ENCODE measurements around the gene MYO19.

MYO19 gene

GRCh38 chr17:36496018-36496789 lies 38.5 kb downstream of the MYO19 start:
- Histone ChIP-seq H3K79me2 (ENCODE audit: control insufficient read depth, insufficient read depth, low read length) (no peaks in the 10 kb centered on the region), H3K56ac (ENCODE audit: low read length) (no peak overlapping the region), H3K9ac (ENCODE audit: low read length) (no peak overlapping the region), H3K23ac (ENCODE audit: low read length) (no peak overlapping the region), H3K4ac (ENCODE audit: low read depth, low read length) (no peak overlapping the region), H3K4me1 (ENCODE audit: control insufficient read depth, low read depth, low read length) (no peaks in the 10 kb centered on the region), H3K4me2 (ENCODE audit: low read length) (no peak overlapping the region), H3K79me1 (ENCODE audit: low read length) (peaks cover 6% of the 10 kb centered on the region), H3K18ac (ENCODE audit: low read length) (no peak overlapping the region), H3K27ac (ENCODE audit: low read depth, low read length) (peak overlapping the region; percentile 7), H4K5ac (ENCODE audit: low read length) (no peak overlapping the region), H3K36me3 (ENCODE audit: control insufficient read depth, insufficient read depth, low read length) (peaks cover 14% of the 10 kb centered on the region), H3K27me3 (ENCODE audit: insufficient read depth, low read length, poor library complexity) (no peaks in the 10 kb centered on the region), H3K4me3 (ENCODE audit: low read length) (no peak overlapping the region), H4K8ac (ENCODE audit: low read depth, low read length) (no peak overlapping the region), H2BK15ac (replicated peaks; ENCODE audit: low read depth) (no peak overlapping the region), H2AK5ac (ENCODE audit: low read length) (no peak overlapping the region), H2BK120ac (ENCODE audit: low read depth, low read length) (no peak overlapping the region), H2BK5ac (ENCODE audit: low read length) (no peak overlapping the region)
- DNase-seq: peak; percentile 73
- no CpG with 5 or more reads among the region's 9 CpGs for WGBS (ENCODE audit: extremely low coverage, insufficient coverage, low lambda C conversion rate)

GRCh38 chr17:36495076-36495578 lies 39.5 kb downstream of the MYO19 start:
- no peak overlapping the region for H2BK120ac ChIP-seq (ENCODE audit: low read depth, low read length)

GRCh38 chr17:36494674-36495073 lies 40.0 kb downstream of the MYO19 start:
- Histone ChIP-seq H3K36me3 (ENCODE audit: control insufficient read depth, insufficient read depth, low read length) (peaks cover 14% of the 10 kb centered on the region), H3K56ac (ENCODE audit: low read length) (no peak overlapping the region), H2BK5ac (ENCODE audit: low read length) (no peak overlapping the region), H3K23ac (ENCODE audit: low read length) (no peak overlapping the region), H3K79me1 (ENCODE audit: low read length) (peaks cover 7% of the 10 kb centered on the region), H3K18ac (ENCODE audit: low read length) (no peak overlapping the region), H3K27me3 (ENCODE audit: insufficient read depth, low read length, poor library complexity) (no peaks in the 10 kb centered on the region), H3K79me2 (ENCODE audit: control insufficient read depth, insufficient read depth, low read length) (peaks cover 3% of the 10 kb centered on the region), H3K27ac (ENCODE audit: low read depth, low read length) (no peak overlapping the region), H2BK120ac (ENCODE audit: low read depth, low read length) (no peak overlapping the region), H2BK15ac (replicated peaks; ENCODE audit: low read depth) (no peak overlapping the region), H4K8ac (ENCODE audit: low read depth, low read length) (no peak overlapping the region), H3K9ac (ENCODE audit: low read length) (no peak overlapping the region), H3K4me1 (ENCODE audit: control insufficient read depth, low read depth, low read length) (no peaks in the 10 kb centered on the region), H3K4me2 (ENCODE audit: low read length) (no peak overlapping the region), H3K4me3 (ENCODE audit: low read length) (no peak overlapping the region), H4K5ac (ENCODE audit: low read length) (no peak overlapping the region), H2AK5ac (ENCODE audit: low read length) (no peak overlapping the region), H3K4ac (ENCODE audit: low read depth, low read length) (no peak overlapping the region)
- DNase-seq: no peak
- no CpG with 5 or more reads among the region's 5 CpGs for WGBS (ENCODE audit: extremely low coverage, insufficient coverage, low lambda C conversion rate)

More at GRCh38 chr17:36495076-36495578, 39.5 kb downstream of the MYO19 start:
- H4K5ac ChIP-seq (ENCODE audit: low read length): no peak overlapping the region
- WGBS (ENCODE audit: extremely low coverage, insufficient coverage, low lambda C conversion rate): no CpG with 5 or more reads among the region's 3 CpGs
- no peak overlapping the region for H2AK5ac ChIP-seq (ENCODE audit: low read length)
- H4K8ac ChIP-seq (ENCODE audit: low read depth, low read length): no peak overlapping the region
- no peak overlapping the region for H3K4me2 ChIP-seq (ENCODE audit: low read length)
- no peak overlapping the region for H3K9ac ChIP-seq (ENCODE audit: low read length)
- H2BK15ac ChIP-seq (replicated peaks; ENCODE audit: low read depth): no peak overlapping the region
- H3K56ac ChIP-seq (ENCODE audit: low read length): no peak overlapping the region
- H3K79me2 ChIP-seq (ENCODE audit: control insufficient read depth, insufficient read depth, low read length): peaks cover 3% of the 10 kb centered on the region
- no peak overlapping the region for H3K18ac ChIP-seq (ENCODE audit: low read length)
- peaks cover 7% of the 10 kb centered on the region for H3K79me1 ChIP-seq (ENCODE audit: low read length)
- H3K4me1 ChIP-seq (ENCODE audit: control insufficient read depth, low read depth, low read length): no peaks in the 10 kb centered on the region
- H3K36me3 ChIP-seq (ENCODE audit: control insufficient read depth, insufficient read depth, low read length): peaks cover 14% of the 10 kb centered on the region
- no peaks in the 10 kb centered on the region for H3K27me3 ChIP-seq (ENCODE audit: insufficient read depth, low read length, poor library complexity)
- no peak overlapping the region for H3K4ac ChIP-seq (ENCODE audit: low read depth, low read length)
- H3K4me3 ChIP-seq (ENCODE audit: low read length): no peak overlapping the region
- H2BK5ac ChIP-seq (ENCODE audit: low read length): no peak overlapping the region
- no peak overlapping the region for H3K23ac ChIP-seq (ENCODE audit: low read length)
- no peak overlapping the region for H3K27ac ChIP-seq (ENCODE audit: low read depth, low read length)
- no peak for DNase-seq

- peaks cover 14% of the 10 kb centered on the region for H3K36me3 ChIP-seq (ENCODE audit: control insufficient read depth, insufficient read depth, low read length)
- 100% methylated on average over 1 of the region's 1 CpG for WGBS (ENCODE audit: extremely low coverage, insufficient coverage, low lambda C conversion rate)
- DNase-seq: no peak
Observed at GRCh38 chr17:36493956-36494355, 40.7 kb downstream of the MYO19 start.

GRCh38 chr17:36486204-36487194 lies 48.2 kb downstream of the MYO19 start, which contains the start of gene ZNHIT3:
ZNHIT3 (plus strand) TSS chr17:36486681; CDS start chr17:36486700, 19 bp downstream.
- peak within 1 kb of the TSS; percentile 83 for H3K9ac ChIP-seq (ENCODE audit: low read length)
- no peak within 1 kb of the TSS for H3K27ac ChIP-seq (ENCODE audit: low read depth, low read length)
- H3K79me2 ChIP-seq (ENCODE audit: control insufficient read depth, insufficient read depth, low read length): peaks cover 13% of the 10 kb centered on the region
- H2BK120ac ChIP-seq (ENCODE audit: low read depth, low read length): no peak within 1 kb of the TSS
- peak within 1 kb of the TSS; percentile 75 for H3K4me3 ChIP-seq (ENCODE audit: low read length)
- no peaks in the 10 kb centered on the region for H3K36me3 ChIP-seq (ENCODE audit: control insufficient read depth, insufficient read depth, low read length)
- DNase-seq: peak; percentile 98
- no peak within 1 kb of the TSS for H4K5ac ChIP-seq (ENCODE audit: low read length)
- H3K4ac ChIP-seq (ENCODE audit: low read depth, low read length): no peak within 1 kb of the TSS
- H4K8ac ChIP-seq (ENCODE audit: low read depth, low read length): no peak within 1 kb of the TSS
- H3K4me2 ChIP-seq (ENCODE audit: low read length): peak within 1 kb of the TSS; percentile 90
- H3K79me1 ChIP-seq (ENCODE audit: low read length): peaks cover 8% of the 10 kb centered on the region
- H3K4me1 ChIP-seq (ENCODE audit: control insufficient read depth, low read depth, low read length): no peaks in the 10 kb centered on the region
- no peak within 1 kb of the TSS for H2BK15ac ChIP-seq (replicated peaks; ENCODE audit: low read depth)
- no peaks in the 10 kb centered on the region for H3K27me3 ChIP-seq (ENCODE audit: insufficient read depth, low read length, poor library complexity)
- WGBS (ENCODE audit: extremely low coverage, insufficient coverage, low lambda C conversion rate): no CpG with 5 or more reads among the region's 73 CpGs
- H3K18ac ChIP-seq (ENCODE audit: low read length): peak within 1 kb of the TSS; percentile 21
- H2AK5ac ChIP-seq (ENCODE audit: low read length): no peak within 1 kb of the TSS
- no peak within 1 kb of the TSS for H2BK5ac ChIP-seq (ENCODE audit: low read length)
- peak within 1 kb of the TSS; percentile 83 for H3K56ac ChIP-seq (ENCODE audit: low read length)
- H3K23ac ChIP-seq (ENCODE audit: low read length): no peak within 1 kb of the TSS

More at GRCh38 chr17:36493956-36494355, 40.7 kb downstream of the MYO19 start:
- no peaks in the 10 kb centered on the region for H3K27me3 ChIP-seq (ENCODE audit: insufficient read depth, low read length, poor library complexity)
- no peak overlapping the region for H3K9ac ChIP-seq (ENCODE audit: low read length)
- no peak overlapping the region for H3K18ac ChIP-seq (ENCODE audit: low read length)
- no peak overlapping the region for H2AK5ac ChIP-seq (ENCODE audit: low read length)
- H3K79me2 ChIP-seq (ENCODE audit: control insufficient read depth, insufficient read depth, low read length): peaks cover 5% of the 10 kb centered on the region
- no peak overlapping the region for H3K23ac ChIP-seq (ENCODE audit: low read length)
- H3K4ac ChIP-seq (ENCODE audit: low read depth, low read length): no peak overlapping the region
- no peak overlapping the region for H2BK5ac ChIP-seq (ENCODE audit: low read length)
- H4K5ac ChIP-seq (ENCODE audit: low read length): no peak overlapping the region
- H3K27ac ChIP-seq (ENCODE audit: low read depth, low read length): no peak overlapping the region
- H3K4me2 ChIP-seq (ENCODE audit: low read length): no peak overlapping the region
- no peak overlapping the region for H2BK120ac ChIP-seq (ENCODE audit: low read depth, low read length)
- no peak overlapping the region for H4K8ac ChIP-seq (ENCODE audit: low read depth, low read length)
- H3K4me1 ChIP-seq (ENCODE audit: control insufficient read depth, low read depth, low read length): no peaks in the 10 kb centered on the region
- H2BK15ac ChIP-seq (replicated peaks; ENCODE audit: low read depth): no peak overlapping the region
- H3K56ac ChIP-seq (ENCODE audit: low read length): no peak overlapping the region
- H3K4me3 ChIP-seq (ENCODE audit: low read length): no peak overlapping the region
- H3K79me1 ChIP-seq (ENCODE audit: low read length): peaks cover 8% of the 10 kb centered on the region

Data from mesendoderm (in vitro differentiated cells).